ENCODE data around the gene LRIG1. TPM values are rescaled to one million over a fixed set of nuclear protein-coding genes. Genes with fewer than 3 reads are reported as not detected.

Gene LRIG1
- total and polyA plus RNA-seq, 2 of the 8 experiments (the other 6 are each of a cell fraction or from before 2014, with no cell fraction given), result 78.1 to 88.7 TPM

- 83% methylated on average over 6 of the region's 6 CpGs; no CpG with 5 or more reads in 1 of the 2 experiments for WGBS, 2 experiments (ENCODE audit: extremely low coverage in 1 of 2, insufficient coverage in 1 of 2, insufficient read length in 1 of 2, insufficient replicate concordance in 2 of 2, low coverage in 1 of 2, low lambda C conversion rate in 2 of 2, missing lambda C conversion rate in 1 of 2)
- Histone ChIP-seq H4K20me1 (replicated peaks in 1 of 2; ENCODE audit: control insufficient read depth in 1 of 2, insufficient read depth in 2 of 2, low read length in 2 of 2) (no peaks in the 10 kb centered on the region), H4K91ac (replicated peaks; ENCODE audit: insufficient read length, low read length) (no peak overlapping the region), H3K4me1 (replicated peaks in 1 of 4; ENCODE audit: control insufficient read depth in 3 of 4, insufficient read depth in 4 of 4, low read length in 3 of 4) (peaks cover 0 to 8% (median 2%) of the 10 kb centered on the region in 4 experiments; a peak in 2 of 7 replicates), H2BK20ac (ENCODE audit: low read length) (no peak overlapping the region), H2AFZ (ENCODE audit: low read length) (no peak overlapping the region), H2BK12ac (ENCODE audit: low read depth, low read length) (no peak overlapping the region), H2BK120ac (replicated peaks; ENCODE audit: low read depth, low read length) (no peak overlapping the region), H2BK5ac (ENCODE audit: low read depth, low read length) (no peak overlapping the region), H3K27ac (ENCODE audit: low read depth, low read length) (no peak overlapping the region), H3K27me3 (replicated peaks in 1 of 4; ENCODE audit: control insufficient read depth in 3 of 4, extremely low read depth in 1 of 4, insufficient read depth in 3 of 4, low read length in 3 of 4) (no peaks in the 10 kb centered on the region), H3K9ac (replicated peaks in 1 of 4; ENCODE audit: extremely low read depth in 1 of 4, low read depth in 3 of 4, low read length in 3 of 4) (no peak overlapping the region), H3K18ac (ENCODE audit: extremely low read depth, low read length) (no peak overlapping the region), H3K79me1 (ENCODE audit: low read depth, low read length) (no peaks in the 10 kb centered on the region), H4K5ac (ENCODE audit: insufficient read length, low read depth, low read length) (no peak overlapping the region), H3K23me2 (ENCODE audit: low read depth, low read length) (no peaks in the 10 kb centered on the region), H3K79me2 (ENCODE audit: control insufficient read depth in 1 of 2, insufficient read depth in 2 of 2, low read length in 2 of 2) (no peaks in the 10 kb centered on the region), H4K8ac (ENCODE audit: extremely low read depth, insufficient read depth, low read length) (no peak overlapping the region), H2AK5ac (ENCODE audit: low read depth, low read length) (no peak overlapping the region), H3K14ac (ENCODE audit: insufficient read length) (no peak overlapping the region), H2BK15ac (ENCODE audit: low read length) (no peak overlapping the region), H3K36me3 (ENCODE audit: control insufficient read depth in 2 of 4, insufficient read depth in 4 of 4, low read length in 3 of 4) (no peaks in the 10 kb centered on the region), H3K23ac (ENCODE audit: insufficient read length) (no peak overlapping the region), H3K4ac (replicated peaks; ENCODE audit: insufficient read length, low read depth, low read length) (no peak overlapping the region), H3K56ac (replicated peaks; ENCODE audit: insufficient read length, low read depth, low read length) (no peak overlapping the region), H3K4me3 (ENCODE audit: extremely low read depth in 1 of 4, insufficient read depth in 2 of 4, low read depth in 3 of 4, low read length in 4 of 4) (no peak overlapping the region), H3K4me2 (ENCODE audit: insufficient read depth in 1 of 2, low read depth in 2 of 2, low read length in 2 of 2) (no peak overlapping the region), H3K9me3 (ENCODE audit: insufficient read depth in 2 of 2, low read depth in 1 of 2, low read length in 1 of 2) (no peaks in the 10 kb centered on the region)
- no peak for DNase-seq (ENCODE audit: low read depth in 1 of 2, low spot score in 2 of 2)
- ChIA-PET CTCF (ENCODE audit: partially characterized antibody) (interaction anchor here (0.6 to 2.6 kb wide), 8 partner anchors 14 to 104 kb away, joined by 3 to 15 read pairs (median 4); no protein-coding TSS in a partner anchor), POLR2A (ENCODE audit: partially characterized antibody) (interaction anchor here (0.6 kb wide), 1 partner anchor 19 kb away, joined by 3 read pairs; no protein-coding TSS in a partner anchor)
- FAIRE-seq, result peak; percentile 72
- TF ChIP-seq JUN (IDR thresholded peaks at IDR 0.05; ENCODE audit: low read depth, low read length) (no peak), EGR1 (IDR thresholded peaks at IDR 0.05; ENCODE audit: borderline replicate concordance, low read depth, low read length) (no peak), TEAD4 (IDR thresholded peaks at IDR 0.05; ENCODE audit: low read depth, low read length) (no peak), GTF2F1 (IDR thresholded peaks at IDR 0.05; ENCODE audit: borderline replicate concordance, low read depth, low read length) (no peak), FOSL1 (IDR thresholded peaks at IDR 0.05; ENCODE audit: insufficient read depth, low read depth, low read length) (no peak), HDAC2 (IDR thresholded peaks at IDR 0.05; ENCODE audit: borderline replicate concordance in 1 of 2, low read depth in 2 of 2, low read length in 2 of 2) (no peak), CREB1 (IDR thresholded peaks at IDR 0.05) (no peak), NRF1 (IDR thresholded peaks at IDR 0.05; ENCODE audit: low read depth, low read length) (no peak), SP2 (IDR thresholded peaks at IDR 0.05; ENCODE audit: low read length) (no peak), ATF2 (IDR thresholded peaks at IDR 0.05; ENCODE audit: low read length) (no peak), SIN3A (conservative IDR thresholded peaks at IDR 0.05 in 1 of 2, IDR thresholded peaks at IDR 0.05 in 1 of 2; ENCODE audit: low read depth in 1 of 2, low read length in 2 of 2) (no peak)
Observed at GRCh38 chr3:66353530-66353929, 147.3 kb downstream of the LRIG1 start.
